Muscle layer of colon (tissue), 2 donors: Measurements from ENCODE around the gene TOMM40.
A peak's percentile ranks its signal among the peaks of the same experiment; 100 is the strongest.
"Not testable (repeated sequence)": the region's sequence is repeated elsewhere in the genome, so short reads cannot be mapped to it uniquely, and the experiment has no call there.

Experiments used
- H3K27ac ChIP-seq: one replicate; pipeline ENCODE4 v1.7.0; 2013; ENCODE audit warnings: low read depth, mild to moderate bottlenecking, low read length, moderate library complexity
- H3K27me3 ChIP-seq, 2 donors: one replicate each; pipeline ENCODE4 v1.7.0; 2013; ENCODE audit warnings: low read length in 2 of 2, mild to moderate bottlenecking in 2 of 2; ENCODE audit not compliant: insufficient read depth in 2 of 2, control insufficient read depth in 1 of 2
- H3K36me3 ChIP-seq: one replicate; pipeline ENCODE4 v1.7.0; 2013; ENCODE audit warnings: mild to moderate bottlenecking, low read length; ENCODE audit not compliant: insufficient read depth
- H3K4me1 ChIP-seq: one replicate; pipeline ENCODE4 v1.7.0; 2013; ENCODE audit warnings: mild to moderate bottlenecking, low read length; ENCODE audit not compliant: insufficient read depth
- H3K4me3 ChIP-seq, 2 donors: one replicate each; pipeline ENCODE4 v1.7.0; 2013; ENCODE audit warnings: low read length in 2 of 2, low read depth in 1 of 2, mild to moderate bottlenecking in 1 of 2, moderate library complexity in 1 of 2
- H3K9ac ChIP-seq: one replicate; pipeline ENCODE4 v1.7.0; 2013; ENCODE audit warnings: low read length
- H3K9me3 ChIP-seq: one replicate; pipeline ENCODE4 v1.7.0; 2013; ENCODE audit warnings: mild to moderate bottlenecking, low read length
- donor health status: abdominal sarcoma.
- donor health status: Adenocarcinoma of cecum.

Gene TOMM40

GRCh38 chr19:44914433-44915206, 23.6 kb downstream of the TOMM40 start, which contains the start of gene APOC1:
Gene APOC1 (plus strand): TSS chr19:44914608. CDS start chr19:44914892, 284 bp downstream.
- not testable (repeated sequence) for H3K4me1 ChIP-seq, H3K36me3 ChIP-seq, H3K9me3 ChIP-seq, H3K27me3 ChIP-seq, H3K27ac ChIP-seq
- Histone ChIP-seq H3K4me3 (peak within 1 kb of the TSS; percentile 28 to 66), H3K9ac (peak within 1 kb of the TSS; percentile 44)

- Histone ChIP-seq H3K9ac (no peak overlapping the region), H3K27me3 (no peaks in the 10 kb centered on the region), H3K4me3 (no peak overlapping the region), H3K27ac (no peak overlapping the region), H3K4me1 (peaks cover 4% of the 10 kb centered on the region), H3K9me3 (no peaks in the 10 kb centered on the region), H3K36me3 (no peaks in the 10 kb centered on the region)
Observed at GRCh38 chr19:44924243-44924725, 33.2 kb downstream of the TOMM40 start.

DNA sequence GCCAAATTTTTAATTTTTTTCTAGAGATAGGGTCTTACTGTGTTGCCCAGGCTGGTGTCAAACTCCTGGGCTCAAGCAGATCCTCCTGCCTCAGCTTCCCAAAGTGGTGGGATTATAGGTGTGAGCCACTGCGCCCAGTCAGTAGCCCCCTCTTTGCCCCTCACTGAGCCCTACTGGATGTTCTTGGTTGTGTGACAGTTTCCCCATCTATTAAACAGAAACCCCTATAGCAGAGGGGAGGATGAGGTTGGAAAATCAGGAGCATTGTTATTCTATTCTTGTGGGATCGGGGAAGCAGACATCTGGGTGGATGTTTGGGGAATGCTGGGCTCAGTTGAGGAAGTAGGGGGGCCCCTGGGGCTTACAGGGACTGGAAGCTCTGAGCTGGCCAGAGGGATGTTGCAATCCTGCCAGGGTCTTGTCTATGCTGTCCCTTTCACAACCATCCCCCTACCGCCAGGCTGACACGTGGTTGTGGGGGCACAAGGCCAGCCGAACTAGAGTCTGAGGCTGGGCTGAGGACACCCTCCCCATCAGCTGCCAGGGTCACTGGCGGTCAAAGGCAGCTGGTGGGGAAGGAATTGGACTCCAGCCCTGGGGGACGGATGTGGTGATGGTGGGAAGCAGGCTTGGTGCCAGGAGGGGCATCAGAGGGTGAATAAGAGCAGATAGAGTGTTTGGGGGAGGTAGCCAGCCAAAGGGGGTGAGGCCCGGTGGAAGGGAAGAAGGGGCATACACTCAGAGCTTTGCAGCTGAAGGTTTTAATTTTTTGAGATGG, 34.2 kb downstream of the TOMM40 start:
- no peaks in the 10 kb centered on the region for H3K9me3 ChIP-seq
- H3K27ac ChIP-seq: no peak overlapping the region
- no peak overlapping the region for H3K9ac ChIP-seq
- H3K4me3 ChIP-seq: no peak overlapping the region
- H3K4me1 ChIP-seq: peaks cover 4% of the 10 kb centered on the region
- H3K27me3 ChIP-seq: no peaks in the 10 kb centered on the region
- no peaks in the 10 kb centered on the region for H3K36me3 ChIP-seq

- not testable (repeated sequence) for H3K36me3 ChIP-seq, H3K27me3 ChIP-seq, H3K4me3 ChIP-seq, H3K9me3 ChIP-seq, H3K9ac ChIP-seq, H3K27ac ChIP-seq, H3K4me1 ChIP-seq
Observed at GRCh38 chr19:44926245-44927077, 35.4 kb downstream of the TOMM40 start.

- Histone ChIP-seq H3K9ac (no peak overlapping the region), H3K4me1 (peaks cover 4% of the 10 kb centered on the region), H3K36me3 (no peaks in the 10 kb centered on the region), H3K4me3 (no peak overlapping the region), H3K27me3 (no peaks in the 10 kb centered on the region), H3K27ac (no peak overlapping the region), H3K9me3 (no peaks in the 10 kb centered on the region)
Observed at GRCh38 chr19:44927746-44928145, 36.7 kb downstream of the TOMM40 start.

GRCh38 chr19:44930088-44930487, 39.0 kb downstream of the TOMM40 start:
- H3K4me3 ChIP-seq: no peak overlapping the region
- no peak overlapping the region for H3K9ac ChIP-seq
- H3K4me1 ChIP-seq: peaks cover 4% of the 10 kb centered on the region
- no peaks in the 10 kb centered on the region for H3K36me3 ChIP-seq
- no peaks in the 10 kb centered on the region for H3K9me3 ChIP-seq
- no peak overlapping the region for H3K27ac ChIP-seq
- no peaks in the 10 kb centered on the region for H3K27me3 ChIP-seq

- Histone ChIP-seq H3K9ac (no peak overlapping the region), H3K4me1 (peaks cover 4% of the 10 kb centered on the region), H3K27ac (no peak overlapping the region)
Observed at GRCh38 chr19:44931541-44931940, 40.5 kb downstream of the TOMM40 start.

GRCh38 chr19:44939668-44940067, 48.6 kb downstream of the TOMM40 start:
- Histone ChIP-seq H3K9ac (no peak overlapping the region), H3K27ac (no peak overlapping the region), H3K27me3 (no peaks in the 10 kb centered on the region), H3K36me3 (no peaks in the 10 kb centered on the region), H3K4me3 (no peak overlapping the region), H3K9me3 (no peaks in the 10 kb centered on the region), H3K4me1 (no peaks in the 10 kb centered on the region)

More at GRCh38 chr19:44931541-44931940, 40.5 kb downstream of the TOMM40 start:
- no peaks in the 10 kb centered on the region for H3K36me3 ChIP-seq
- H3K4me3 ChIP-seq: no peak overlapping the region
- no peaks in the 10 kb centered on the region for H3K9me3 ChIP-seq
- no peaks in the 10 kb centered on the region for H3K27me3 ChIP-seq

- no peaks in the 10 kb centered on the region for H3K9me3 ChIP-seq
- H3K9ac ChIP-seq: no peak within 1 kb of the TSS
- H3K36me3 ChIP-seq: no peaks in the 10 kb centered on the region
- no peaks in the 10 kb centered on the region for H3K4me1 ChIP-seq
- no peak within 1 kb of the TSS for H3K27ac ChIP-seq
- no peak within 1 kb of the TSS for H3K4me3 ChIP-seq
- no peaks in the 10 kb centered on the region for H3K27me3 ChIP-seq
Observed at GRCh38 chr19:44942067-44942571, 51.1 kb downstream of the TOMM40 start, which contains the start of gene APOC4. Gene APOC4 (plus strand): TSS chr19:44942237. CDS start chr19:44942278, 41 bp downstream.

DNA sequence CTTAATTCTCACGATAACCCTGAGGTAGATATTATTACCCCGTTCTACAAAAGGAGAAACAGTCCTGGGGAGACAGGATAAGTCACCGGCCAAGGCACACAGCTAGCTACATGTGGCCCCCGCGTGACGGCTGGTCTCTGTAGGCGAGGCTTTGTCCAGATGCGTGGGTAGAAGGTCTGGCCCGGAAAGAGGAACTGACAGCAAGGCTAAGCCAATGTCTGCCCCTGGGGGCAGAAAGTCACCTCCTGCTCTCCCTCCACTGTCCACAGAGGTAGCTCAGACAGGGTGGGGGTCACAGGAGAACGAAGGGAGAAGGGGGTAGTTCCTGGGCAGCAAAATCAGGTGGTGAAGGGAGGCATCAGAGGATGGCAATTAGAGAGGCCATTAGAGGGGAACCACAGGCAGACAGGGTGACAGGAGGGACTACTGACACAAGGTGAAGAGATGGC, 52.8 kb downstream of the TOMM40 start:
- Histone ChIP-seq H3K36me3 (no peaks in the 10 kb centered on the region), H3K9me3 (no peaks in the 10 kb centered on the region), H3K27me3 (no peaks in the 10 kb centered on the region), H3K27ac (no peak overlapping the region), H3K4me3 (no peak overlapping the region), H3K9ac (no peak overlapping the region), H3K4me1 (no peaks in the 10 kb centered on the region)
